ENCODE measurements around the gene TAF11L12.
"Not testable (repeated sequence)": the region's sequence is repeated elsewhere in the genome, so short reads cannot be mapped to it uniquely, and the experiment has no call there.

TAF11L12 gene

GRCh38 chr5:17620627-17621026 lies 10.4 kb downstream of the TAF11L12 start:
- H3K27me3 ChIP-seq (replicated peaks; ENCODE audit: insufficient read depth, low read length) = no peaks in the 10 kb centered on the region
- H2AFZ ChIP-seq (ENCODE audit: low read length) = no peak overlapping the region
- 0 out of 2 replicates have a peak, but pooled peaks have one; percentile 9 for TF ChIP-seq CTCF (IDR thresholded peaks at IDR 0.05; ENCODE audit: low read length)
- TF ChIP-seq EZH2 (optimal IDR thresholded peaks at IDR 0.05; ENCODE audit: low read depth, low read length) = no peak
- no peak for TF ChIP-seq EZH2phosphoT487 (IDR thresholded peaks at IDR 0.05; ENCODE audit: low read length)
- H3K27ac ChIP-seq (ENCODE audit: low read length) = no peak overlapping the region
- H3K4me1 ChIP-seq (ENCODE audit: low read length) = no peaks in the 10 kb centered on the region
- no peak overlapping the region for H3K4me3 ChIP-seq (ENCODE audit: low read length)
- no peaks in the 10 kb centered on the region for H3K9me3 ChIP-seq (replicated peaks; ENCODE audit: insufficient read depth, low read length)
- H3K79me2 ChIP-seq (ENCODE audit: low read length) = no peaks in the 10 kb centered on the region
- no peaks in the 10 kb centered on the region for H3K36me3 ChIP-seq (replicated peaks; ENCODE audit: insufficient read depth, low read length)
- H3K4me2 ChIP-seq (ENCODE audit: low read depth, low read length) = no peak overlapping the region
- no peaks in the 10 kb centered on the region for H3F3A ChIP-seq (ENCODE audit: insufficient read depth, low read length)
- H3K9me2 ChIP-seq (replicated peaks; ENCODE audit: insufficient read depth, low read length) = no peaks in the 10 kb centered on the region
- DNase-seq = no peak
- no peak overlapping the region for H3K9ac ChIP-seq (ENCODE audit: low read length)
- no peaks in the 10 kb centered on the region for H4K20me1 ChIP-seq (ENCODE audit: insufficient read depth, low read length)

GRCh38 chr5:17625686-17626085 lies 15.5 kb downstream of the TAF11L12 start:
- Histone ChIP-seq H3K9me3 (replicated peaks; ENCODE audit: insufficient read depth, low read length) (no peaks in the 10 kb centered on the region), H3K4me3 (ENCODE audit: low read length) (no peak overlapping the region), H3K27me3 (replicated peaks; ENCODE audit: insufficient read depth, low read length) (no peaks in the 10 kb centered on the region), H3K4me1 (ENCODE audit: low read length) (no peaks in the 10 kb centered on the region), H3K9ac (ENCODE audit: low read length) (no peak overlapping the region), H3K4me2 (ENCODE audit: low read depth, low read length) (no peak overlapping the region), H3K79me2 (ENCODE audit: low read length) (no peaks in the 10 kb centered on the region), H3K36me3 (replicated peaks; ENCODE audit: insufficient read depth, low read length) (no peaks in the 10 kb centered on the region), H3F3A (ENCODE audit: insufficient read depth, low read length) (no peaks in the 10 kb centered on the region), H3K9me2 (replicated peaks; ENCODE audit: insufficient read depth, low read length) (no peaks in the 10 kb centered on the region), H4K20me1 (ENCODE audit: insufficient read depth, low read length) (no peaks in the 10 kb centered on the region), H3K27ac (ENCODE audit: low read length) (no peak overlapping the region), H2AFZ (ENCODE audit: low read length) (no peak overlapping the region)
- TF ChIP-seq EZH2 (optimal IDR thresholded peaks at IDR 0.05; ENCODE audit: low read depth, low read length) (no peak), CTCF (IDR thresholded peaks at IDR 0.05; ENCODE audit: low read length) (no peak), EZH2phosphoT487 (IDR thresholded peaks at IDR 0.05; ENCODE audit: low read length) (no peak)
- DNase-seq = no peak

GRCh38 chr5:17631788-17632187 lies 21.6 kb downstream of the TAF11L12 start, which contains the start of gene TAF11L13:
Gene TAF11L13 (plus strand): TSS chr5:17632088.
- H3K27me3 ChIP-seq (replicated peaks; ENCODE audit: insufficient read depth, low read length); H3K36me3 ChIP-seq (replicated peaks; ENCODE audit: insufficient read depth, low read length); H3K9ac ChIP-seq (ENCODE audit: low read length); H3K4me2 ChIP-seq (ENCODE audit: low read depth, low read length); H3K4me1 ChIP-seq (ENCODE audit: low read length); H3F3A ChIP-seq (ENCODE audit: insufficient read depth, low read length); H3K27ac ChIP-seq (ENCODE audit: low read length); DNase-seq; H3K9me3 ChIP-seq (replicated peaks; ENCODE audit: insufficient read depth, low read length); H3K4me3 ChIP-seq (ENCODE audit: low read length); H4K20me1 ChIP-seq (ENCODE audit: insufficient read depth, low read length); H3K79me2 ChIP-seq (ENCODE audit: low read length); H3K9me2 ChIP-seq (replicated peaks; ENCODE audit: insufficient read depth, low read length); H2AFZ ChIP-seq (ENCODE audit: low read length): not testable (repeated sequence)

- DNase-seq = no peak
- no peak within 1 kb of the TSS for H3K27ac ChIP-seq (ENCODE audit: low read length)
- TF ChIP-seq EZH2 (optimal IDR thresholded peaks at IDR 0.05; ENCODE audit: low read depth, low read length) (no peak), CTCF (IDR thresholded peaks at IDR 0.05; ENCODE audit: low read length) (no peak), EZH2phosphoT487 (IDR thresholded peaks at IDR 0.05; ENCODE audit: low read length) (no peak)
These were observed 24.0 kb downstream of the TAF11L12 start, which contains the start of gene TAF11L14 for GRCh38 chr5:17634160-17634559. Gene TAF11L14 (plus strand): TSS chr5:17634460.

GRCh38 chr5:17649232-17649631 lies 39.0 kb downstream of the TAF11L12 start:
- H3F3A ChIP-seq (ENCODE audit: insufficient read depth, low read length); DNase-seq; H3K4me3 ChIP-seq (ENCODE audit: low read length); H2AFZ ChIP-seq (ENCODE audit: low read length); H3K36me3 ChIP-seq (replicated peaks; ENCODE audit: insufficient read depth, low read length); H3K4me2 ChIP-seq (ENCODE audit: low read depth, low read length); H3K79me2 ChIP-seq (ENCODE audit: low read length); H4K20me1 ChIP-seq (ENCODE audit: insufficient read depth, low read length); H3K9me3 ChIP-seq (replicated peaks; ENCODE audit: insufficient read depth, low read length); H3K27me3 ChIP-seq (replicated peaks; ENCODE audit: insufficient read depth, low read length); H3K9me2 ChIP-seq (replicated peaks; ENCODE audit: insufficient read depth, low read length); H3K27ac ChIP-seq (ENCODE audit: low read length); H3K9ac ChIP-seq (ENCODE audit: low read length); H3K4me1 ChIP-seq (ENCODE audit: low read length): not testable (repeated sequence)

More at GRCh38 chr5:17634160-17634559, 24.0 kb downstream of the TAF11L12 start, which contains the start of gene TAF11L14:
- no peaks in the 10 kb centered on the region for H3K4me1 ChIP-seq (ENCODE audit: low read length)
- no peaks in the 10 kb centered on the region for H3K9me2 ChIP-seq (replicated peaks; ENCODE audit: insufficient read depth, low read length)
- no peak within 1 kb of the TSS for H3K4me2 ChIP-seq (ENCODE audit: low read depth, low read length)
- no peaks in the 10 kb centered on the region for H3F3A ChIP-seq (ENCODE audit: insufficient read depth, low read length)
- H3K36me3 ChIP-seq (replicated peaks; ENCODE audit: insufficient read depth, low read length) = no peaks in the 10 kb centered on the region
- H3K27me3 ChIP-seq (replicated peaks; ENCODE audit: insufficient read depth, low read length) = no peaks in the 10 kb centered on the region
- H2AFZ ChIP-seq (ENCODE audit: low read length) = no peak within 1 kb of the TSS
- H3K79me2 ChIP-seq (ENCODE audit: low read length) = no peaks in the 10 kb centered on the region
- no peaks in the 10 kb centered on the region for H4K20me1 ChIP-seq (ENCODE audit: insufficient read depth, low read length)
- no peak within 1 kb of the TSS for H3K4me3 ChIP-seq (ENCODE audit: low read length)
- no peaks in the 10 kb centered on the region for H3K9me3 ChIP-seq (replicated peaks; ENCODE audit: insufficient read depth, low read length)
- H3K9ac ChIP-seq (ENCODE audit: low read length) = no peak within 1 kb of the TSS

All from MM.1S (cell line).